GM19455 (cell line): ENCODE measurements around the gene IRF2BPL.

ENCODE experiments used
- ATAC-seq: cut with Tn5 transposase; IDR thresholded peaks from one replicate; pipeline ENCODE4 v1.9.1; 2021; ENCODE audit not compliant: unreplicated experiment

Gene IRF2BPL

GRCh38 chr14:77055306-77055705 is 26.8 kb upstream of the IRF2BPL start:
- ATAC-seq, result no peak

GRCh38 chr14:77053046-77053841 is 24.7 kb upstream of the IRF2BPL start:
- ATAC-seq, result no peak

- no peak for ATAC-seq
These were observed 24.0 kb upstream of the IRF2BPL start for GRCh38 chr14:77052281-77053044.

- no peak for ATAC-seq
These were observed 22.6 kb upstream of the IRF2BPL start for GRCh38 chr14:77051116-77051515.

- no peak for ATAC-seq
These were observed 18.2 kb upstream of the IRF2BPL start for GRCh38 chr14:77046721-77047120.

GRCh38 chr14:77045238-77046162 is 17.0 kb upstream of the IRF2BPL start:
- no peak for ATAC-seq

GRCh38 chr14:77044783-77045237 is 16.3 kb upstream of the IRF2BPL start:
- ATAC-seq, result no peak

GRCh38 chr14:77043984-77044485 is 15.5 kb upstream of the IRF2BPL start:
- no peak for ATAC-seq

GRCh38 chr14:77043177-77043983 is 14.9 kb upstream of the IRF2BPL start:
- no peak for ATAC-seq

- no peak for ATAC-seq
These were observed 13.5 kb upstream of the IRF2BPL start for GRCh38 chr14:77041881-77042545.

- ATAC-seq, result peak; percentile 19
These were observed 12.5 kb upstream of the IRF2BPL start for GRCh38 chr14:77040741-77041653.

- ATAC-seq, result peak; percentile 66
These were observed 11.7 kb upstream of the IRF2BPL start for GRCh38 chr14:77040059-77040740.

GRCh38 chr14:77039285-77040058 is 11.0 kb upstream of the IRF2BPL start:
- ATAC-seq, result no peak

GRCh38 chr14:77037938-77038568 is 9.5 kb upstream of the IRF2BPL start:
- ATAC-seq, result no peak

GRCh38 chr14:77037215-77037937 is 8.9 kb upstream of the IRF2BPL start:
- ATAC-seq, result no peak
